Activated CD4-positive, alpha-beta T cell treated with anti-CD3 and anti-CD28 coated beads, Interleukin-10, Interleukin-2, amounts not matched to agents 100 ng/mL and 50 ng/mL, durations not matched to agents 16 hours and 8 hours (primary cell): ENCODE data around the gene PLCH2.

Source experiments
- DNase-seq: peaks from one replicate; pipeline ENCODE4 v3.0.0-alpha.2; 2020

Gene PLCH2

GRCh38 chr1:2501041-2501819, 25.1 kb downstream of the PLCH2 start:
- DNase-seq, result no peak

GRCh38 chr1:2501820-2502119, 25.7 kb downstream of the PLCH2 start:
- no peak for DNase-seq

- DNase-seq, result no peak
These were observed 26.1 kb downstream of the PLCH2 start for GRCh38 chr1:2502210-2502609.

DNA sequence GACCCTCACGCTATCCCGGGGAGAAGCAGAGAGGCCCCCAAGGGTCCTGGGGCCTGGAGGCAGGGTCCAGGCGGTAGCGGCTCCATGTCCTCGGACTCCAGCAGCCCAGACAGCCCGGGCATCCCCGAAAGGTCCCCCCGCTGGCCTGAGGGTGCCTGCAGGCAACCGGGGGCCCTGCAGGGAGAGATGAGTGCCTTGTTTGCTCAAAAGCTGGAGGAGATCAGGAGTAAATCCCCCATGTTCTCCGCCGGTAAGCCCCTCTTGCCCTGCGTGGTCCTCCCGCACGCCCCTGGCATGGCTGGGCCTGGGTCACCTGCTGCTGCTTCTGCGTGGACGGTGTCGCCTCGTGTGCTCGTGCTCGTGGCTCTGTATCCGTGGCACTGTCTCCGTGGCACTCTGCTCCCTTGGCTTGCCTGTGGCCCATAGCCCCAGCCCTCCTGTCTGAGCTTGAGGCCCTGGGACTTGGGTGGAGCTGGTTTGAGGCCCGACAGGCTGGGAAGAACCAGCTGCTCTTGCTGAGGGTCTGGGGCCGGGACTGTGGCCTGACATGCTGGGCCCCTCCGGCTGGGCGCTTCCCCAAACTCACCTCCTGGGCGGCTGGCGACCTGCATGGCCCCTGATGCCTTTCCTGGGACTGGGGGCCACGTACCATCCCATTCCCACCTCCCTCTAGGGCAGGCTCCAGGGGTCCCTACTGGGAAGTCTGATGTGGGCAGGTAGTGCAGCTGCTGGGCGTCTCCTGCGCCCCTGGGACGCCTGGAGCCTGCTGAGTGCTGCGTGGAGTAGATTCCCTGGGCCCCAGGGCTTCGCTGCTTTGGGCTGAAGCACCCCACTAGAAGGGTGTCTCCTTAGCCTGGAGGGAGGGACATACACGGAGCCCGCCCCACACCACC, 26.8 kb downstream of the PLCH2 start:
- DNase-seq, result no peak

GRCh38 chr1:2503554-2504224, 27.6 kb downstream of the PLCH2 start:
- DNase-seq, result no peak

DNA sequence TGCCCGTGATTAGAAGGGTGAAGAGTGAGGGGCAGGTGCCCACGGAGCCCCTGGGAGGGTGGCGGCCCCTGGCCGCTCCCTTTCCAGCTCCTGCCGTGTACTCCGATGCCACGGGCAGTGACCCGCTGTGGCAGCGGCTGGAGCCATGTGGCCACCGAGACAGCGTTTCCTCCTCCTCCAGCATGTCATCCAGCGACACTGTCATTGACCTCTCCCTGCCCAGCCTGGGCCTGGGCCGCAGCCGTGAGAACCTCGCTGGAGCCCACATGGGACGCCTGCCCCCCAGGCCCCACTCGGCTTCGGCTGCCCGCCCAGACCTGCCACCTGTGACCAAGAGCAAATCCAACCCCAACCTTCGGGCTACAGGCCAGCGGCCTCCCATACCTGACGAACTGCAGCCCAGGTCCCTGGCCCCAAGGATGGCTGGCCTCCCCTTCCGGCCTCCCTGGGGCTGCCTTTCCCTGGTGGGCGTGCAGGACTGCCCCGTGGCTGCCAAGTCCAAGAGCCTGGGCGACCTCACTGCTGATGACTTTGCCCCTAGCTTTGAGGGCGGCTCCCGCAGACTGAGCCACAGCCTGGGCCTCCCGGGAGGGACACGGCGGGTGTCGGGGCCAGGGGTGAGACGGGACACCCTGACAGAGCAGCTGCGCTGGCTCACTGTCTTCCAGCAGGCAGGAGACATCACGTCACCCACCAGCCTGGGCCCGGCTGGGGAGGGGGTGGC, 28.3 kb downstream of the PLCH2 start:
- DNase-seq, result no peak

DNA sequence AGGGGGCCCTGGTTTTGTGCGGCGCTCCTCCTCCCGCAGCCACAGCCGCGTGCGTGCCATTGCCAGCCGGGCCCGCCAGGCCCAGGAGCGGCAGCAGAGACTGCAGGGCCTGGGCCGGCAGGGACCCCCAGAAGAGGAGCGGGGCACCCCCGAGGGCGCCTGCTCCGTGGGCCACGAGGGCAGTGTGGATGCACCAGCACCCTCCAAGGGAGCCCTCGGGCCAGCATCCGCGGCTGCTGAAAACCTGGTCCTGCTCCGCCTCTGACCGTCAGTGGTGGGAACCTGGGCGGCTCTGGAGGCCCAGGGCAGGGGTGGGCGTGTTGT, 28.8 kb downstream of the PLCH2 start:
- DNase-seq, result no peak

- DNase-seq, result no peak
These were observed 29.4 kb downstream of the PLCH2 start for GRCh38 chr1:2505461-2505994.

DNA sequence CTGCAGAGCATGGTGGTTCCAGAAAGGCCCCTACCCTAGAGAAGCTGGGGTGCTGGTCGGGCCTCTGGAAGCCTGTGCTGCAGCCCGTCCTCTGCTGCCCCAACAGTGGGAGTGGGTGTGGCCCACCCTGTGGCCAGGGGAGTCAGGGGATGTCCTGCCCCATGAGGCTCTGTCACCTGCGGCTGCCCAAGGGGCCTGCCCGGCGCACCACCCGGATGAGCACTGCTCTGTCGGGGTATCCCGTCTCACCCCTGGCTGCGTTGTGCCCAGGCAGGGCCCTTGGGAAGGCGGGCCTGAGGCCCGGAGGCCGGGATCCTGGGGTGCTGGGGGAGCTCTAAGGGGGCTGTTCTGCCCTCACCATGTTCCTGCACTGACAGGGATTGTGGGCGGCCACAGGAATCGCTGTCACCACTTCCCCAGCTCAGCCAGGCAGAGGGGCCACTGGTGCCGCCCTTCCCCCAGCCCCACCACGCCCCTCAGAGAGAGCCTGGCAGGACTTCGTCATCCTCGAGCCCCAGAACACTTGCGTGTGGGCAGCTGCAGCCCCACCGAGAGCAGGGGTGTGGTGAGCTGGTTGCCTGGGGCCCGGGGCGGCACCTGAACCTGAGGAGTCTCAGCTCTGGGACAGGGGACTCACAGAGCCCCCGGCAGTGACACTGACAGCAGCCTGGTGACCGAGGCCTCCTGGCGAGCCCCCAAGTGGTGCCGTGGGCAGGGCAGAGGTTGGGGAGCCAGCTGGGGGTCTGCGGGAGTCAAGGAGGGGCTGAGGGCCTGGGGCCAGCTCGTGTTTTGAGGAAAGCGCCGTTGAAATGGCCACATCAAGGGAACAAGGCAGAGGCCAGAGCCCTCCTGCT, 30.1 kb downstream of the PLCH2 start:
- no peak for DNase-seq

GRCh38 chr1:2506901-2507565, 30.9 kb downstream of the PLCH2 start:
- DNase-seq, result no peak

DNA sequence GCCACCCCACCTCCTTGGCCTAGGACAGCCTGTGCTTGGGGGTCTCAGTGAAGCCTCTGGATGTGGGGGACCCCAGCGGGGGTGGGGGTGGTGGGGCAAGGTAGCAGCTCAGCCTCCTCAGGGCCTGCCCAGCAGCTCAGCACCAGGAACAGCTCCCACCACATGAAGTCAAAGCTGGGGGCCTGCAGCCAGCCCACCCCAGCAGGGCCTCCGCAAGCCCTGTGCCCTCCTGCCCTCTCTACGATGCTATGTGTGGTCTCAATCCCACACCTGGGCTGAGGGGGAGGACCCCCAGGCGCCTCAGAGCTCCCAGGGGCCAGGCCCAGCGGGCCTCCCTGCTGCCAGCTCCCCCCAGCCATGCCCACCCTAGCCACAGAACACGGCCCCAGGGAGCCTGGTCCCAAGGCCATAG, 31.7 kb downstream of the PLCH2 start:
- no peak for DNase-seq

GRCh38 chr1:2508180-2508579, 32.1 kb downstream of the PLCH2 start:
- no peak for DNase-seq

DNA sequence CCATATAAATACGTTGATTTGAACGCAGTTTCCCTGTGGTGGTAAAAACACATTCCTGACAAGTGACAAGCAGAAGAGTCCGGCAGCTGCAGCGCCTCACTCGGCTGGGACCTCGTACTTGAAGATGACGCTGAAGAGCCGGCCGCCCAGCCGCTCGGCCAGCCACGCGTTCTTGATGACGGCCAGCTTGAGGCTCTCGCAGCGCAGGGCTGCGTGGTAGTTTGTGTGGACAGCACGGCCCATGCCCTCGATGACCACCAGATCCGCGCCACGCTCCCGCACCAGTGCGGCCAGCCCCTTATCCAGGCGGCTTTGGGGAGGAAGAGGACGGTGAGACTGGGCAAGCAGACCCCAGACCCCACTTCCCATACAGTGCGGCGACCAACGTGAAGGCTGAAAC, 32.7 kb downstream of the PLCH2 start:
- no peak for DNase-seq

DNA sequence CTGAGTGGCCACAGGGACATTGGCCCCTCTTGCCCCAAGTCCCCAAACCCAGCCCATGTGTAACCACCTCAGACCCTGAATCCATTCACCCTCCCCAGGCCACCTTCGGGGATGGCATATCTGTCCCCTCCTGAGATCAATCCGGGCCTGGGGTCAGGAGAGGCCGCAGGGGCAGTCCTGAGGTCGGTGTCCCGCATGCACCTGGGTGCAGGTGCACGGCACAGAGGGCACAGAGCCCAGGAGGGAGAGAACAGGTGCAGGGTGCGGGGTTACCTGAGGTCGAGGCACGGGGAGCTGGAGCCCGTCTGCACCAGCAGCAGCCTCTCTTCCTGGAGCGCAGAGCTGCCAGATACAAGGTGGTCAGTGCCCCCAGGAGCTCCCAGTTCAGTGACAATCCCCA, 33.5 kb downstream of the PLCH2 start:
- DNase-seq, result no peak

DNA sequence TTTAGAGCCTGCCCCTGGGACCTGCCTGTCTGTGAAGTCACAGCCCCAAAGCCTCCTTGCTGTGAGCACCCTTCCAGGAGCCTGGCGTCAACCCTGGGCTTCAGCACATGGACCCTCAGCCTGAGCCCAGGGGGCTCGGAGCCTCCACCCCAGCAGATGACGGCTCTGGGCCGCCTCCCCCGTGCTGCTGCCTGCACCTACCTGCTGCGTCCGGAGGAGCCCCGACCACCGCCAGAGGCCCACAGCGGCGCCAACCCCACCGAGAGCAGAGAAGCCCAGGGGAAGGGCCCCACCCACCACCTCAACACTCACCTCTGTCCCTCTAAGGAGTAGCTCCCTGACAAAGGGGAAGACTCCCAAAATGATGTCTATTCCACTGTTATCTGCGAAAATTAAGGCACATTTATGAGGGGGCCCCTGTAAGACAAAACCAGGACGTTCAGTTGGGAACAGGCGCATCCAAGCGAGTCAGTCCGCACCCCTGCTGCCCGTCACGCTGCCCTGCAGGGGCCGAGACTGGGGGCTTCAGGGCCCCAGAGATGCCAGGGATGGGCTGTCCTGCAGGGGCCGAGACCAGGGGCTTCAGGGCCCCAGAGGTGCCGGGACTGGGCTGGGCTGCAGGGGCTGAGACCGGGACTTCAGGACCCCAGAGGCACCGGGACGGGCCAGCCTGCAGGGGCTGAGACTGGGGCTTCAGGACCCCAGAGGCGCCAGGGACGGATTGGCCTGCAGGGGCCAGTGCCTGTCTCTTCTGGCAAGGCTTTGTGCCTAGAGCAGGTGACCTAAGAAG, 34.5 kb downstream of the PLCH2 start:
- DNase-seq, result no peak

GRCh38 chr1:2512862-2513421, 36.9 kb downstream of the PLCH2 start:
- no peak for DNase-seq

DNA sequence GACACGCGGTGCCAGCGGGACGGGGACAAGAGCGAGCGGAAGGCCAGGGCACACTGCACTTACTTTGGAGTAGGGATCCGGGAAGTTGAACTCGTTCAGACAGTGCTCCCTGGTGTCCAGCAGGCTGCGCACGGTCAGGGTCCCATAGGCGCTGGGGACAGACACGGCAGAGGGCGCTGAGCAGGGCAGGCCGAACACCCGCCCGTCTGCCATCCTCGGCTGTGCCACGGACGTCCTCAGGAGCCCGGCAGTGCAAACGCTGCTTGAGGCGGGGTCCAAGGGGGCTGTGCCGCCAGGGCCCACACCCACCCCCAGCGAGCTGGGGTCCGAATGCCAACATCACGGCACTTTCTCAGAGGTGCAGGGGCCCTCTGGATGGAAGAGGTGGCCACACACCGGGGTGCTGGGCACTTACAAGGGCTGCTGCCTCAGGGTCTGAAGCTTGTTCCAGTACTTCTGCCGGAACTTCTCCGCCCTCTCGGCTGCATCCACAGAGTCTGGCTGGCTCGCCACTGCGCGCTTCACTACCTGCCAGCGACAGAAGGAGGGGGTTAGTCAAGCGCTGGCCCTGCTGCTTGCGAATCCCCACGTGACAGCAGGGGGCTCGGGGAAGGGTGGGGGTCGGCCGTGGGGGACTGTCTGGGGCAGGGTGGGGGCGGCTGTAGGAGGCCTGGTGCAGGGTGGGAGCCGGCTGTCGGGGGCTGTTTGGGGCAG, 38.0 kb downstream of the PLCH2 start:
- no peak for DNase-seq

DNA sequence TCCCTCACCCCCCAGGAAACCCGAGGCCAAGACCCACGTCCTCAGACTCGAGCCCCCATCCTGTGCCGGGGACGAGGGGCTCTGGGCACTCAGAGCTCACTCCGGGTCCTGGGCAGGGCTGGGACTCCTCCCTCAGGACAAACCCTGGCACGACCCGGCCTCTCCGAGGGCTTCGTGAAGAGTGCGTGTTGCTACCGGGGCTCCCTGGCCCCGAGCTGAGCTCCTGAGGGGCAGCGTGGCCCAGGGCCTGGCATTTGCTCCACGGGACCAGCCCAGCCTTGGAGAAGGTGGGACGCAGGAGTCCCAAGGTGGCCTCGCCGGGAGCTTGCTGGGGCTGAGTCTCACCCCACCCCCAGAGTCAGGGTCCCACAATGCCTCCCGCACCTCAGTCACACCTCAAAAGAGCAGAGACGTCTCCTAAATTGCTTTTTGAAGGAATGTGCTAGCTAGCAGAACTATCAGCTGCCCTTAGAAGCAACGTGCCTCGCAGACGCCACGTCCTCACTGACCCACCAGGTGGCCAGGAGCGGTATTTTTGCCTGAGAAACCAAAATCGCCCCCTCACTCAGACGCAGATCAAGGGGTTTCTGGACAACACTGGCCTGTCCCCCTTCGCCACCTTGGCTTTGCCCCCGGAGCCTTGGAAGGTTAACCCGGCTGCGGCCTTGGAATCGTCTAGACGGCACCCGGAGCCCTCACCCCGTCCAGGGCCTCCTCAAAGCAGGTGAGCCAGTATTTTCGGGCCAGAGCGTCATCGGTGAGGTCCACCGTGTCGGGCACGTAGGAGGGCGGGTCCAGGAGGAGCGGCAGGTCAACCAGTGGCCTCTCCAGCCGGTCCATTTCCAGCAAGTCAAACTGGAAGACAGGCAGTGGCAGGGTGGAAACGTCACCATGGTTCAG, 39.0 kb downstream of the PLCH2 start:
- no peak for DNase-seq

DNA sequence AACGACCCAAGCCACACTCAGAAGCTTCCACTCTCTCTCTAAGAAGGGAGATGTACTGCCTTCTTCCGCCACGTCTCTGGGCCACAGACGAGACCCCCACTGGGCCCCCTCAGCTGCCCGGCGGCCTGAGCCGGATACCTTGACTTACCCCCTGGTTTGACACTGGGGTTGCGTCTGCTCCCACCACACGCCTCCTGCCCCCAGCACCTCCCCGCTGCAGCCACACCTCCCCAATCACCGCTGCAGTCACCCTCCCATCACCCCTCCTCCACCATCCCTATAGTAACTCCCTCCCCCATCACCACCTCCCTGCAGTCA, 39.6 kb downstream of the PLCH2 start:
- DNase-seq, result no peak
